GM18861 (cell line): ENCODE data around the gene NLGN1.

Experiments
- ATAC-seq: cut with Tn5 transposase; IDR thresholded peaks from one replicate; pipeline ENCODE4 v1.9.1; 2021; ENCODE audit not compliant: unreplicated experiment

Gene NLGN1

DNA sequence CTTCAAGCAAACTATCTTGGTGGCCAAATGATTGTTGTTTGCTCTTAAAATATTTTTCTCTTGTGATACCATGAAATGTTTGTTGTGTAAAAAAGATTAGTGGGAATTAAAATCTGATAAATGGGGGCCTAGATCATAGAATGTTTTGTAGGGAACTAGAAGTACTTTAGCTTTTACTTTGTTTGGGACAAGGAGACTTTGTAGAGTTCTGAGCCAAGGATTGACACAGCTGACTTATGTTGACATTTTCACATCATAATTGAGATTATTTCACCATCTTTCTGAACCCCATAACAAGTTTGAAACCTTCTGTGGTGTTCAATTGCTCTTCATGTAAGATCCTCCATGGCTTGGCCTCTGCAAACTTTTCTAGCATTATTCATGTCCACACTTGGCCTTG lies 235.4 kb downstream of the NLGN1 start:
- no peak for ATAC-seq

DNA sequence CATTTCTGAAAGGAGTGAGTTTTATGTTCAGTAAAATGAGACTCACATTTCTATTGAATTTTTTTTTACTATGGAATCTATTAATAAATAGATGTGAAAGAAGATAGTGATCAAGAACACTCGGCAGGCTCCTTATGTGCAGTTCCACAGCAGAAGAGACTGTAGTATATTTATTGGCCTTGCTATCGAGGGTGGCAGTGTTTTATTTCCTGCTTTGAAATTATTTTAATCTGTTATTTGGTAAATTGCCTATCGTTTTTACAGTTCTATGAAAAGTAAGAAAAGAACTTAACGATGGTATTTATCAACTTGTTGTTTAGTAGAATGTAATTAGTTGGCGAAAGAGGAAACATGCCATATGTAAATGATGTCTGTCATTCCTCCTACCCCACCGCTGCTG lies 238.3 kb downstream of the NLGN1 start:
- ATAC-seq: no peak

DNA sequence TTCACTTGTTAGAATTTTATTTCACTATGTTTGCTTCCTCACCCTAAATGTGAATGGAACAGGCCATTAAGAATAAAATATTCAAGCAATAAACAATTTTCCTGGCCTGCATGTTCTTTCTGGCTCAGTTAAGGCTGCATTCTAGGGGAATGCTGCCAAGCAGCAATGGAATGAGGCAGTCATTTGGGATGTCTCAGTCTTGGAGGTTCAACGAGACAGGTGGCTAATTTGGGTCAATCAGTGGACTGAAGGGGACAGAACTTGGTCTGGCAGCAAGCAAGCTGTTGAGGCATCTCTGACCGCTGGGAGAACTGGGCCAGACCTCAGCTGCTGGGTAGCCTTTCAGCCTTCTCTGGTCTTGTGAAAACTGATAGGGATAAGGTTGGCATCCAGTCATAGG lies 241.6 kb downstream of the NLGN1 start:
- ATAC-seq: no peak

DNA sequence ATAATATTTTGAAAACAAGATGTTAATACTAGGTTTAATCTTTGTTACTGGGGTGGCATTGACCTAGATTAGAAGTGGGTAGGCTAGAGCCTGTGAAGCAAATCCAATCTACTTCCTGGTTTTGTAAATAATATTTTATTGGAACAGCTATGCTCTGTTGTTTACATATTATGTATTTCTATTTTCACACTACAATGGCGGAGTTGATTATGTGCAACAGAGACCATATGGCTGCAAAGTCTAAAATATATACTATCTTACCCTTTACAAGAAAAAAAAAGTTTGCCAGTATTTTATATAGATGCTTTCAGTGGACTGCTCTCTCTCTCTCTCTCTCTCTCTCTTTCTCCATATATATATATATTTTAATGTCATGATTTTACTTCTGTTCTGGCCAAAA lies 244.2 kb downstream of the NLGN1 start:
- ATAC-seq: no peak

DNA sequence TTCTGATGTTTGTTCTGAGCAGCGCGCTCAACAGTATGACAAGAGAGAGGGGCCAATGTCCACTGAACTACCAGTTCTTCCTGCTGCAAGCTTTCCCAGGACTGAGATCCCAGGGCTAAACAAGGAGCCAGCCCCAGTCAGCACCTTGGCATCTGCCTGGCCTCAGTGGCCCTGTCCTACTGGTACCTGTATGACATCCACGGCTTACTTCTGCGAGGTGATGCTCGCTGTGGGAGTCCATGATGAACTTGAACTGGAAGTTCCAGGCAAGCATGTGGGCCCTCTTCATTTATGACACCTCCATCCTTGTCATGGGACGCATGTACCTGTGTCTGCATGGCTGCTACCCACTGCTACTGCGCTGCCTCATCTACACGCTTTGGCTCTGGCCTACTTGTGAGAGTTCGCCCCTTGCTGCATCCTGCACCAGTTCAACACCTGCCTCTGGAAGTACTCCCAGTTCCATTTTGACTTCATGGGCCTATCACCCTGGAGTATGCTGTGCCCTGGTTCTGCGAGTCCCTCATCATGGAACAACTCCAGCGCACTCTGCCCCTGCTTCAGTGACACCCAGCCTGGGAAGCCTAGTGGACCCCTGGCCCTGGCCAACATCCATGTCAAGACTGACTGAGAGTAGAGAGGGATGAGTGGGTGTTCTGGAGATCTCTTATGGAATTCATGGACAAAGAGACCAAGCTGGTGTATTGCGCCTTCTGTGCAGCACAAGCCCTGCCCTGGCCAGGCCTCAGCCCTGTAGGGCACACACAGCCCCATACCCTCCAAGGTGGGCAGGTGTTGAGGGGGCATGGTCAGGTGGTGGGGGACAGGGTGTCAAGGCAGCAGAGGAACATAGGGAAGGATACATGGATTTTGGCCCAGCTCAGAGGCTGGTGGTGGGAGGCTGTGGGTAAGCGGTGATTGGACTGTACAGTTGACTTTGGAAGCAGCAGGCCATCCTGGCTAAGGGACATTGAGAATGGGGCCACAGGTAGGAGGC lies 246.8 kb downstream of the NLGN1 start:
- ATAC-seq: no peak

DNA sequence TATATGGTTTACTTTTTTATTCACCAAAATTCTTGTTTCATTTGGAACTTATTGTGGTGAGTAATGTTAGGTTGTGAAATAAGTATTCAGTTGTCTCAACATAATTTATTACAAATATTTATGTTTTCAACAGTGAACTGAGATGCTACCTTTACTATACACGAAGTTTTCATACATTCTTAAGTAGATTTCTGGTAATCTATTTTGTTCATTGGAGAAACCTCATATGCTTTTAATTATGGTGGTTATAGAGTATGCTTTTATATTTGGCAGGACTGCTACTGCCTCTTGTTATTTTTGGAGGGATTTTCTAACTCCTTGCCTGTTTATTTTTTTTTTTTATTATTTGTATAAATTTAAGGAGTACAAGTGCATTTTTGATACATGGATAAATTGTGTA lies 253.1 kb downstream of the NLGN1 start:
- ATAC-seq: no peak

DNA sequence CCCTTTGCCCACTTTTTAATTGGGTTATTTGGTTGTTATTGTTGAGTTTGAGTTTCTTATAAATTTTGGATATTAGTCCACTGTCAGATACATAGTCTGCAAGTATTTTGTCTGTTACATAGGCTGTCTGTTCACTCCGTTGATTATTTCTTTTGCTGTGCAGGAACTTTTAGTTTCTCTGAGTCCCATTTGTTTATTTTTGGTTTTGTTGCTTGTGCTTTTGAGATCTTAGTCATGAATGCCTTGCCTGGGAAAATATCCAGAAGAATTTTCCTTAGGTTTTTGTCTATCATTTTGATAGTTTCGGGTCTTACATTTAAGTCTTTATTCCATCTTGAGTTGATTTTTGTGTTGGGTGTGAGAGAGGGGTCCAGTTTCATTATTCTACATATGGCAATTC lies 254.5 kb downstream of the NLGN1 start:
- no peak for ATAC-seq

DNA sequence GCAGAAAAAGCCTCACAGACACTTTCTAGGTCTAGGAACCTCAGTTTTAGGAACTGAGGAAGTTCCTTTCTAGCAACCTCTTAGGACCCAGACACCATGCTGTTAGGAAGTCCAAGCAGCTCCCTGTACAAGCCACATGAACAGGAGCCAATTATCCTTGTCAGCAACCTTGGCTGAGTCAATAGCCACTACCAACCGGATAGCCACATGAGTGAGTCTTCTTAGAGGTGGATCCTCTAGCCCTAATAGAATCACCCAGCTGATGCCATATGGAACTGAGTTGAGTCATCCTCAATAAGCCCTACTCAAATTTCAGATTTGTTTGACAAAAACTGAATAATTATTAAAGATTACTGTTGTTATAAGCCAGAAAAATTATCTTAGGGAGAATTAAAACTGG lies 256.2 kb downstream of the NLGN1 start:
- no peak for ATAC-seq

DNA sequence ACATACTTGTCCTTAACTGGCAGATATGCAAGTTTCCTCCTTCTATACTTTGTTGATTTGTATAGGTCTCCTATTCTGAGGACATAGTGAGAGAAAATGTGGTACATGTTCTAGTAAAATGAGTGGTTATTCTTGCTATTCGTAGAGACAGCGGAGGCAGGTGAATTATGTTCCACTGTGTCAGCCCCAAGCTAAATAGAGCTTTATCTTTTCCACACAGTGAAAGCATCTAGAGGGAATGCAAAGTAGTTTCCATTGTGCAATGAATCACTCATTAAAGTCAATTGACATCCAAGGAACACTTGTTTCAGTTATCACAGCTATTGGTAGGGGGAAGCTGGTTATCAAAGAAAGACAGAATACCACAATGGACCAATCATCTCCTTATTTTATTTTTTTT lies 262.4 kb downstream of the NLGN1 start:
- ATAC-seq: no peak

DNA sequence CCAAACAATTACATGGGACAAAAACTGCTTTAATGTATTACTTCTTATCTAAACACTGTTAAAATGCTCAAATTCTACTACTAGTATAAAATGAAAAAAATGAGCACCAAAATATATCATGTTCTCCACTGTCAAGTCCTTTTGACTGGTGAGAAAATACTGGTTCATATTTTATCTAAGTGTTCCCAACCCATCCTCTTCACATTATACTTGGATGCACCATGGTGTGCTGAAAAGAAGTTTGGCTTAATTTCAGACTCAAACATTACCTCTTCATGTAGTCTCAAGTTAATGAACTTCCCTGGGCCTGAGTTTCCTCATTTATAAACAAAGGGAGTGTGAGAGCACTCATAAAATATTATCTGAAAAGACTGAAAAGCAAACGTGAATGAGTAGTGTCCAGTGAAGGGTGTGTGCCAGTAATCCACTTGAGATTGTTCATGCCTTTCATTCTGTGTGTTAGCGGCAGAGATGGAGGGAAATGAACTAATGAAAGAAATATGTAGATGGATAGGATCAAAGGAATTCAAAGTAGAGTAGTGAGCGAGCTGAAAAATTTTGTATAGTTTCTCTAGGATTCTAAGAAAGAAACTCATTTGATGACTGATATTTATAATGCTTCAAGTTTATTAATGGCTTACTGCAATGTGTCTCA lies 263.2 kb downstream of the NLGN1 start:
- no peak for ATAC-seq

DNA sequence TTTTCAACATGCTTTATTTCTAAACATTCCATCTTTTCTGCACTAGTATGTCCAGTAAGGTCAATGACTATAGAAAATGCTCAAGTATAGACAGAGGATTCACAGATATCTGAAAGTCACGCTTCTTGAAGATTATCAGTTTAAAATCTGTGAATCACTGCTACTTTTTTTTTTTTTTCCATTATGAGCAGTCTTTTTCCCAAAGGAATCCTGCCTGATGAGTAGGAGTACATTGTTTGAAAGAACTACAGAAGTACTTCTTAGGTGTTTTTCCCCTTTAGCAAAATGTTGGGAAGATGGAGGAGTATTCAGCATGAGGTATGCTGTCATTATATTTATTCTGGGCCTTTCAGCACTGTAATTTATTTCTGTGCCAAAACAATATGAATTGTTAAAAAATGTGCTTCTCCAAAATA lies 266.2 kb downstream of the NLGN1 start:
- no peak for ATAC-seq

DNA sequence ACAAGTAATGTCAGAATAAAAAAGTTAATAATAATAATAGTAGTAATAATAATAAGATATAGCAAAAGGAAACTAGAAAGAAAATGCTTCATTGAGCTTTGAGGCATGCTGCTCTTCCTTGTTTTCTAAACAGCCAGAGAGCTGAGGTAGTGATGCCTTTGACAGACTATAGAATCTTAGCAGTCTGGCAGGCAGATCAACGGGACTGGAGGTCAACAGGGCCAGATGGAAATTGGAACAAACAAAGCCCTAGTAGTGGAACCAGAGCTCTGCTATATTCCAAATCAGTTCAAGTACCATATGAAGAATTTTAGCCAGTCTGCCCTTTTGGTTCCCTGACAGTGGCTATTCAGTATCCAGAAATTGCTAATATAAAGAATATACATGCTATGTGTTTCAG lies 278.6 kb downstream of the NLGN1 start:
- no peak for ATAC-seq

DNA sequence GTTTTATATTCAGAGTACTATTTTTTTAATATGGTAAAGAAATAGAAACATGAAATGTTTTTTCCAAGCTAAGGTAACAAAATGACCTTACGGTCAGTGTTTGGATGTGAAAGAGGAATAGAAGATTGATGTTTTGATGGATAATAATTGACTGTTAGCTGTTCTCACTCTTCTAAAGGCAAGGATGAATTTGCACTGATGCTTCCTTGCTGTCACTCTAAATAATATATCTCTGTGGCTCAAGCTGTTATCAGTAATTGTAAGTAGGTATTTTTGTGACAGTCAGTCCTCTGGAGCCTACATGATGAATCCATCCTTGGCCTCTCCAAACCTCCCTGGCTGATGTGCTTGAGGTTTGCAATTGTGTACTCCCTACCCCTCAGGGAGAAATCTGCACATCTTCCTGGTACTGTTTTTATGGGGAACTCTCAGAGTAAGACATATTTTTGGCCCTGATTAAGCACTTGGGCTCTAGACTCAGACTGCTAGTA lies 283.7 kb downstream of the NLGN1 start:
- no peak for ATAC-seq

DNA sequence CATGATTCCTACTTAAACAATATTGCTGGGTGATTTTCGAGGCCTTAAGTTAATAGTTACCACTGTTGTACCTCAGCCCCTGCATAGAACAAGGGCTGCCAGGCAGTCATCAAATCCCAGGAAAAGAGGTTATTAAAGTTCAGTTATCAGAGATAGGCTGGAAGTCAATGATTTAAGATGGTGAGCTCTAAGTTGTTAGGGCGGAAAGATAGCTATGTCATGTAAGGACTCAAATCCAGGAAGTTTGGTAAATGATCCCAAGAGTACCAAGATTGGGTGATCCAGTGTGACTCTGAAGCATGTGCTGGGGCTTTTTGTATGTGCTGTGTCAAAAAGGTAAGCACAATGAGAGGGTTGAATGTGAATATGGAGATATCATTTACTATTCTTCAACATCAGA lies 287.9 kb downstream of the NLGN1 start:
- ATAC-seq: no peak

DNA sequence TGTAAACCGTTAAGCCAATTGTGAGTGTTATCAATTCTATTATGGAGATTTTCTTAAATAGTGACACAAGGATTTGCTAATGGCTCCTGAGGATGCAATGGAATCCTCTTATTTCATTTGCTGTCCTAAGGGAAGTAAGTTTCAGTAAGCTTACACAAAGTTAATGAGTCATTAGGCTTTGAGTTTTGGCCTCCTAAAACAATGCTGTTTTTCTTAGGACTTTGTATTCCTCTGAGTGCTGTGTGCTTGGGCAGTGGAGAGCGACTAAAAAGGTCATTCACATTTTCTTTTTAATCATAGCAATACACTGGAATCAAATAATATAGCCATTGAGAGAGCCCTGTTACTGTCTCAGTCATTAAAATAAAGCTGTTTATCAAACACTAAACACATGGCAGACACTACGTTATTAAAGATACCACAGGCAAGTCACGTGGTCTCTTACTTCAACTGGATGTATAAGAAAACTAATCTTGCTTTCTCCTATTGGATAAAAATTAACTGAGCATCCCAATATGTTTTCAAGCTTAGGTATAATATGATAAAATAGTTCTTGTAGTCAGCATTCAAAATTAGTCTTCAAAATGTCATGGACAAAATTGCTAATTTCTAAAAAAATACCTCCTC lies 290.8 kb downstream of the NLGN1 start:
- no peak for ATAC-seq

DNA sequence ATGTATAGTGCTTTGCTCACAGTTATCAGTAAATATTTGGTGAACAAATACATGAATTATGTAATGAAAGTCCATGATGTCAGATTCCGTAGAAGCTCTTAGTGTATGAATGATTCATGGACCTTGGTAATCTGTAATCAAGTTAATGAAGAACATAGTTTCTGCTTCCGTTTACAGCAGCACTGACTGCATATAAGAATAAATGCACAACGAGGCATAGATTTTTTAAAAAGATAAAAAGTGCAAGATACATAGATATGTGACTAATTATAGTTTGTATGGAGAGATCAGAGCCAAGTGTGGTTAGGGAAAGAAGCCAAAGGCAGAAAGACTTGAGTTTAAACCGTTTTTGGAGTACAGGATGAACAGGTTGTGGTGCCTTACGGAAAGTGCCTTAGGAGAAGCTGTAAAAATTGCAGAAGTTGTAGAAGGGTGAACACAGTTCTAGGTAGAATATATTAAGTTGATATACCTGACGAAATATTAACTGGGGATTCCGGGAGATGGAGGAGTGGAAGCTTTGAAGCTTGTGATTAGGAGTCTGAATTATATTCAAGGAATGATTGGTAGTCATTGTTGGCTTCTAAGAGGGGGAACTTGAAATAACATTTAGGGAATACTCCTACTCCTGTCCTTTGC lies 293.1 kb downstream of the NLGN1 start:
- no peak for ATAC-seq

DNA sequence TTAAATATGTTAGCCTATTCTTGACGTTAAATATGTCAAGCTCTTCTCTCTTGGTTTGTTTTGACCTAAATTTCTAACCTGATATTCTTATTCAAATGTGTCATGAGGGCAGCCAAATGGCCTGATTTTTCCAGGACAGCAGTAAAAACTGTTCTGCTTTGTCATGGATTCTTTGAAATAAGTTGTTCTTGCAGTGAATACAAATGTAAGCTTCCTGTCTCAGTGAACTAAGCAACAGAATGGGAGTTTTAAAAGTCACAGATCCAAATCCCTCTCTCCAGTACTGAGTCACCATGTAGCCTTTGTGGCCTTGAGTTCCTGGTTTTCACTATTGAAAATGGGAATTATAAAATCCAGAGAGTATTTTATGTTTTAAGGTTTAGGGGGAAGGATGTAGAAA lies 301.8 kb downstream of the NLGN1 start:
- ATAC-seq: no peak

DNA sequence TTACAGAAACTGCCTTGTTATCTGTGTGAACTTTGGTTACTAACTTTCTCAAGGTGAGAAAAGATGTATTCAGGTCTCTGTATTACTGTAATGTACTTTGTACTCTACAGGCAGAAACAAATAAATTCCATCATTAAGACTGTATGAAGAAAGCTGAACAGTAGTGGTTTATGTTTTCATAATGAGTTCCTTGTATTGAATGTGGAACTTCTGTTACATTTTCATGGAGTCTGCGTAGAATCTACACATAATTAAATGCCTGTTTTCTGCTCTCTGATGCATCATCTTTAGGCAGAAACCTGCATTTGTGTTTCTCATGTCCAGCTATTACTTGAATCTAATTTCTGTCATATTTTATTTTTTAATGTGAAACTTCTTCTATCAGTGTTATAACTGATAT lies 302.8 kb downstream of the NLGN1 start:
- ATAC-seq: no peak

DNA sequence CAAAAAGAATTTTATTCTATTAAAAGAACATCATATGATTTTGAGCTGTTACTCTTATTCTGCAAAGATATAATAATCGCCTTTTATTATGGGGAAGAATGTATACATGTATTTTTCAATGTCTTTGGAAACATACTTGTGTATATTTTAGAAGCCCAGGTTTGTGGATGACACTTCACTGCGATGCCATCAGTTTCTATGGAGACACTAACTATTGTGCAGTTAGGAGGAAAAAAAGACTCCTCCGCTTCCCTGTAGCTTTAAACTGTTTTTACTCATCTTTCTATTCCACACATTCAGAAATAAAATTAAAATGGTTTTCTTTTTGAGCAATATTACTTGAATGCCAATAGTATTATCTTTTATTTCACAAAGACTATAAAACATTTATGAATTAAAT lies 305.0 kb downstream of the NLGN1 start:
- no peak for ATAC-seq

DNA sequence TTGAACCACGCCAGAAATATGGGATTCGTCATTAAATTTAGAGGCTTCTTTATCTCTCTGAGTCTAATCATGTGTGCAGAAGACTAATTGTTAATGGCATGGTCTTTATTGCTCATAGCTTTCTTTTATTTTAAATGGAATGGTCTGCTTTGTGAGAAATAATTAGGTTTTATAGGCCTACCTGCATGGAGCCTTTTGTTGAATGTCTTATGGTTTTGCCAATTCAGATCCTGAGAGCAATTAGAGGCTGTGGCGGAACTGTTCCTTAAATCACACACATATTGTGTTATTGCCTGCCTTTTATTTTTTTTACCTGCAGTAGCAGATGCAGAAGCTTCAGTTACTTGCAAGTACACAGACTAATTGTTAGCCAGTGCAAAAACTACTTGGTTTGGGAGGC lies 306.2 kb downstream of the NLGN1 start:
- ATAC-seq: no peak

DNA sequence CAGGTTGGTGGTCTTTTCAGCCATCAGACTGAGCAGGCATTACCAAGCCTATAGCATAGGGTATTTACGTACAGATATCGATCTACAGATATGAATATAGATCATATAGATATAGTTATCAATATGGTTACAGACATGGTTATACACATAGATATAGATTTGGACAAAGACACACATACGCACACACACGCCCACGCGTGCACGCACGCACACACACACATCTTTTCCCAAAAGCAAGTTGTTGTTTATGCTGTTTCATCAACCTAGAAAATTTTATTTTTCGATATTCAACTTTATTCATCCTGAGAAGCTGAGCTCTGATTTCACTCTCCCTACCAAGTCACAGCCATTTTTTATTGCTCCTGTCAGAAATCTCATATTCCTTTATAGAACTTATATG lies 309.1 kb downstream of the NLGN1 start:
- ATAC-seq: no peak
